ENCODE measurements around the gene FSTL5. TPM values are rescaled to one million over a fixed set of nuclear protein-coding genes. Genes with fewer than 3 reads are reported as not detected.

Gene FSTL5
- total RNA-seq, 3 donors from 2014 or later (not counting 1 experiment from before 2014, with no cell fraction given): not detected

- H3K27me3 ChIP-seq (ENCODE audit: control insufficient read depth, insufficient read depth, low read length): no peaks in the 10 kb centered on the region
- H3K27ac ChIP-seq (ENCODE audit: low read length): no peak overlapping the region
- intact Hi-C loops (cut with micrococcal nuclease): no loop called here
- ATAC-seq (no peak), DNase-seq (no peak)
- TF ChIP-seq, protein P1, sequence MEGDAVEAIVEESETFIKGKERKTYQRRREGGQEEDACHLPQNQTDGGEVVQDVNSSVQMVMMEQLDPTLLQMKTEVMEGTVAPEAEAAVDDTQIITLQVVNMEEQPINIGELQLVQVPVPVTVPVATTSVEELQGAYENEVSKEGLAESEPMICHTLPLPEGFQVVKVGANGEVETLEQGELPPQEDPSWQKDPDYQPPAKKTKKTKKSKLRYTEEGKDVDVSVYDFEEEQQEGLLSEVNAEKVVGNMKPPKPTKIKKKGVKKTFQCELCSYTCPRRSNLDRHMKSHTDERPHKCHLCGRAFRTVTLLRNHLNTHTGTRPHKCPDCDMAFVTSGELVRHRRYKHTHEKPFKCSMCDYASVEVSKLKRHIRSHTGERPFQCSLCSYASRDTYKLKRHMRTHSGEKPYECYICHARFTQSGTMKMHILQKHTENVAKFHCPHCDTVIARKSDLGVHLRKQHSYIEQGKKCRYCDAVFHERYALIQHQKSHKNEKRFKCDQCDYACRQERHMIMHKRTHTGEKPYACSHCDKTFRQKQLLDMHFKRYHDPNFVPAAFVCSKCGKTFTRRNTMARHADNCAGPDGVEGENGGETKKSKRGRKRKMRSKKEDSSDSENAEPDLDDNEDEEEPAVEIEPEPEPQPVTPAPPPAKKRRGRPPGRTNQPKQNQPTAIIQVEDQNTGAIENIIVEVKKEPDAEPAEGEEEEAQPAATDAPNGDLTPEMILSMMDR (IDR thresholded peaks at IDR 0.05): no peak
- Mint-ChIP-seq H3K4me3 (no peak overlapping the region), H3K9me3 (peaks cover 14 to 24% of the 10 kb centered on the region in 2 donors), H3K36me3 (peaks cover 21% of the 10 kb centered on the region), H3K4me1 (no peaks in the 10 kb centered on the region), H3K27ac (no peak overlapping the region), H3K27me3 (ENCODE audit: low read depth in 2 of 2) (no peaks in the 10 kb centered on the region)
- no peaks in the 10 kb centered on the region for H3K4me1 ChIP-seq (ENCODE audit: control insufficient read depth, insufficient read depth, low read length)
- WGBS (ENCODE audit: insufficient coverage): 74% methylated on average over 2 of the region's 7 CpGs
- H3K4me3 ChIP-seq (ENCODE audit: low read length): no peak overlapping the region
- H3K9me3 ChIP-seq (ENCODE audit: control insufficient read depth, insufficient read depth, low read length): no peaks in the 10 kb centered on the region
- H3K36me3 ChIP-seq (ENCODE audit: control insufficient read depth, insufficient read depth, low read length): no peaks in the 10 kb centered on the region
Observed at GRCh38 chr4:161581262-161582230, 582.3 kb downstream of the FSTL5 start.

DNA sequence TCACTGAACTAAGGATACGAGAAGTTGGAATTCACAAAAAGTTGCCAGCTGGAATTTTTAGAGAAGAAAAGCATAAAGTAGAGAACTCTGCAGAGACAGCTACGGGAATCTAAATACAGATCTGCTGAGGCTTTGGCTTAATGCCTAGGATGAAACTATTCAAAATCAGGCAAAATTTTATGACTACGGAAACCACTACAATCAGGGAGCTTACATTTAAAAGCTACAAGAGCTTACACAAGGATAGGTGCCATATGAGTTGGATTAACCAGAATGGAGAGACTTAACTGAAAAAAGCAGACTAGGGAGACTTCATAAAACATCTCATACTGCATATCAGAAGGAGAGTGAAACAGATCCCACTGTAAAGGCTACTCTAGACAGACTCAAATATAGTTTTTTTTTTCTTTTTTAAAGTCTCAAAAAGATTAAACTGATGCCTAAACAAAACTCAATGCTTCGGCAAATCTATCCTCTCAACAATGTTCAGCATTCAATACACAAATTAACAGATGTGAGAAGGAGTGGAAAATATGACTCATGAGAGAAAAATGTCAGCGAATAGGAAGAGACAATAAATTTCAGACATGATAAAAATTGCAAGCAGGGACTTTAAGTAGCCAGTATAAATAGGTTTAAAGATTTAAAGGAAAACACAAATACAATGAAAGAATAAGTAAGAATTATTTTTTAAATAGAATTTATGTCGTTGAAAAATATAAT lies 586.1 kb downstream of the FSTL5 start:
- Histone ChIP-seq H3K4me3 (ENCODE audit: low read length) (no peak overlapping the region), H3K9me3 (ENCODE audit: control insufficient read depth, insufficient read depth, low read length) (no peaks in the 10 kb centered on the region), H3K36me3 (ENCODE audit: control insufficient read depth, insufficient read depth, low read length) (no peaks in the 10 kb centered on the region), H3K27ac (ENCODE audit: low read length) (no peak overlapping the region), H3K4me1 (ENCODE audit: control insufficient read depth, insufficient read depth, low read length) (no peaks in the 10 kb centered on the region), H3K27me3 (ENCODE audit: control insufficient read depth, insufficient read depth, low read length) (no peaks in the 10 kb centered on the region)
- TF ChIP-seq, protein P1 (IDR thresholded peaks at IDR 0.05): no peak
- H3K9me3 Mint-ChIP-seq: peaks cover 7 to 24% of the 10 kb centered on the region in 2 donors
- no peak for DNase-seq
- H3K4me3 Mint-ChIP-seq: no peak overlapping the region
- H3K4me1 Mint-ChIP-seq: no peaks in the 10 kb centered on the region
- ATAC-seq: no peak
- no peak overlapping the region for H3K27ac Mint-ChIP-seq
- H3K27me3 Mint-ChIP-seq (ENCODE audit: low read depth in 2 of 2): no peaks in the 10 kb centered on the region
- 86% methylated on average over 3 of the region's 6 CpGs for WGBS (ENCODE audit: insufficient coverage)
- peaks cover 11% of the 10 kb centered on the region for H3K36me3 Mint-ChIP-seq
- intact Hi-C loops (cut with micrococcal nuclease): no loop called here

DNA sequence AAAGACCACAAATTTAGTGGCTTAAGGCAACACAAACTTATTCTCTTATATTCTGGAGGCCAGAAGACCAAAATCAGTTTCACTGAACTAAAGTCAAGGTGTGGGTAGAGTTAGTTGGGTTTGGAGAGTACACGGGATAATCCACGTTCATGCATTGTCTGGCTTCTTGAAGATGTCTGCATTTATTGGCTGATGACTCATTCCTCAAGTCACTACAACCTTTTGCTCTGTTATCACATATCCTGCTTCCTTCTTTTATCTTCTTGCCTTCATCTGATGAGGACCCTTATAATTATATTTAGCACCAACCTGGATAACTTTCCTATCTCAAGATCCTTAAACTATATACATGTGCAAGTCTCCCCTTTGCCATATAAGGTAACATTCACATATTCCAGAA lies 590.0 kb downstream of the FSTL5 start:
- no peaks in the 10 kb centered on the region for H3K4me1 ChIP-seq (ENCODE audit: control insufficient read depth, insufficient read depth, low read length)
- Mint-ChIP-seq H3K27me3 (ENCODE audit: low read depth in 2 of 2) (no peaks in the 10 kb centered on the region), H3K27ac (no peak overlapping the region), H3K4me3 (no peak overlapping the region), H3K9me3 (peaks cover 18 to 31% of the 10 kb centered on the region in 2 donors), H3K36me3 (peaks cover 19% of the 10 kb centered on the region), H3K4me1 (no peaks in the 10 kb centered on the region)
- H3K9me3 ChIP-seq (ENCODE audit: control insufficient read depth, insufficient read depth, low read length): no peaks in the 10 kb centered on the region
- 82% methylated on average over 2 of the region's 2 CpGs for WGBS (ENCODE audit: insufficient coverage)
- no peaks in the 10 kb centered on the region for H3K36me3 ChIP-seq (ENCODE audit: control insufficient read depth, insufficient read depth, low read length)
- ATAC-seq (no peak), DNase-seq (no peak)
- no peak overlapping the region for H3K4me3 ChIP-seq (ENCODE audit: low read length)
- no peak overlapping the region for H3K27ac ChIP-seq (ENCODE audit: low read length)
- TF ChIP-seq, protein P1 (IDR thresholded peaks at IDR 0.05): no peak
- no peaks in the 10 kb centered on the region for H3K27me3 ChIP-seq (ENCODE audit: control insufficient read depth, insufficient read depth, low read length)
- intact Hi-C loops (cut with micrococcal nuclease): no loop called here
